HG03196 (cell line): ENCODE measurements around the gene NDUFS7.
A peak's percentile ranks its signal among the peaks of the same experiment; 100 is the strongest.

Experiments used
- ATAC-seq: cut with Tn5 transposase; IDR thresholded peaks from one replicate; pipeline ENCODE4 v1.9.1; 2021; ENCODE audit not compliant: unreplicated experiment

The NDUFS7 gene

DNA sequence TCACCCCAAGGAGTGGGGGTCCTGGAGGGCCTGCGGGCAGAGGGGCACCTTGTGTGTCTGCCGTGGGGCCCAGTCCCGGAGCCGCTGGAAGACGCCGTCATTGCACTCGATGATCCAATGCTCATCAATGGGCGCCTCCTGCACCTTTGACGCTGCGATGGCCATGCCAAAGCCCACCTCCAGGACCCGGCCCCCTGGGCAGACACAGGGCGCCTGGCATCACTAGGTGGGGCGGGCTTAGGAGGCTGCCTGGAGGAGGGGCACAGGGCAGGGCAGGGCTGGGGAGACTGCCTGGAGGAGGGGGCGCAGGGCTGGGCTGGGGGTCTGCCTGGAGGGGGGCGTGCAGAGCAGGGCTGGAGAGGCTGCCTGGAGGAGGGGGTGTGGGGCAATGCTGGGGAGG is 16.0 kb downstream of the NDUFS7 start:
- ATAC-seq, result no peak

DNA sequence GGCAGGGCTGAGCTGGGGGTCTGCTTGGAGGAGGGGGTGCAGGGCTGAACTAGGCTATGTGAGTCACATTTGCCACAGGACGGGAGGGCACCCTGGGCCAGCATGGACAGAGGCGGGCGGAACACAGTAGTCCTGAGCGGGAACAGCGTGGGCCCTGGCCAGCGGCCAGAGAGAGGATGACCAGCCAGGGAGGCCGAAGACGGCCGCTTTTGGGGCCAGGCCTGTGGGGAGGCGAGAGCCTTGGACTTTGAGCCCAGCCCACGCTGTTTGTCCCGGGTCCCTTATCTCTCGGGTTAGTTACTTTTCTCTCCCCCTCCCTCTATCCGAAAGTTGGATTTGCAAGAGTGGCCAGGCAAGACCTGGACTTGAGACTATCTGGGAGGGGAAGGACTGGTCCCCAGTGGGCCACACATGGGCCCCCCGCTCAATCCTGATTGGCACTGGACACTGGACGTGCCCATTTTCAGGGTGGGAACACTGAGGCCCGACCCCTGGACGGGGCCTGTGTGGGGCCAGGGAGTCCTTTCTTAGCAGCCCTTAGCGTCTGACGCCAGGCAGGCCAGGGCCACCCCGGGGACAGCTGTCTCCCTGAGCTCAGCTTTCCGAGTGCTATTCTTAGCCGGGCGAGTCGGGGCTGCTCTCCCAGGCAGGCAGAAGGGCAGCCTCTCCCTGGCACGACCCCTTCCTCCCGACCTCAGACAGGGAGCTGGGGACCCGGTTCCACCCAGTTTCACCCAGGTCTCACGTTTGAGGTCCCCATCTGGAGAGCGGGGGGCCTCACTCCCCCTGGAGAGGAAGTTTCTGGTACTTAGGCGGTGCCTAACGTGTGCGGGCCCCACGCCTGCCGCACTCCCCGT is 16.8 kb downstream of the NDUFS7 start:
- ATAC-seq, result no peak

DNA sequence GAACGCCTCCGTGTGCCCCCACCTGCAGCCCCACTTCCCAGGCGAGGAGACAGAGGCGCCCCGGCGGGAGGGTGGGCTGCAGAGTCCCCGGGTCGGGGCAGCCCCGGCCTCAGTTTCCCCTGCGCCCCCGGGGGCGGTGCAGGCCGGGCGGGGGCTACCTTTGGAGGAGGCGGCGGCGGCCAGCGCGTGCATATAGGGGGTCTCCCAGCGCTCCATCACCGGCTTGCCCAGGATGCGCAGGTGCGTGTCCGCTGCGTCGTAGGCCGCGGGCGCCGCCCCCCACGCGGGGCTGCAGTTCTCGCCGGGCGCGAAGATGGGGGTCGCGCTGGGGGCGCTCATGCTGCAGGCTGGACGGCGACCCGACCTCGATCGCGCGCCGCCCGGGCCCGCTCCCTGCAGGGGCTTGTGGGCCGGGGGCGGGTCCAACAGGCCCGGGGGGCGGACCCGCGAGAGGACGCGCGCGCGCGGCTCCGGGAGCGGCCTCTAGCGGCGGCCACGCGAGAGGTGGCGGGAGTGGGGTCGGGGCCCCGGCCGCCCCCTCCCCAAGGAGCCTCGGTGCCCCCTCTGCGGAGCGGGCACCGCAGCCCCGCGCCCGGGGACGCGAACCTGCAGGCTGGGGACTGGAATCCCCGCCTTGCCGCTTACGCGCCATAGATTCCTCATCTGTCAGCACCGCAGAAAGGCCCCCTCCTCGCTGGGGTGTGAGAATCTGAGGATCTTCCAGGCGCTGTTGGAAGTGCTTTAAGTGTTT is 17.6 kb downstream of the NDUFS7 start, which contains the start of gene GAMT:
TSS of gene GAMT (minus strand) at position 405 of the 751 bp plus-strand sequence. CDS start at position 339, 66 bp downstream.
- no peak for ATAC-seq

DNA sequence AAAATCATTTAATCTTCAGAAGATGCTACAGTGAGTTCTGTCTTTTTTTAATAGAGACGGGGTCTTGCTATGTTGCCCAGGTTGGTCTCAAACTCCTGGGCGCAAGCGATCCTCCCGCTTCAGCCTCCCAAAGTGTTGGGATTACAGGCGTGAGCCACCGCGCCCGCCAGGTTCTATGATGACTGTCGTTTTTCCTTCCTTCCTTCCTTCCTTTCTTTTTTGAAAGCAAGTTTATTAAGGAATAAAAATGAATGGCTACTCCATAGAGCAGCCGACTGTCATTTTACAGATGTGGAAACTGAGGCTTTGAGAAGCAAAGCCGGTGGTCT is 18.1 kb downstream of the NDUFS7 start:
- ATAC-seq, result no peak

DNA sequence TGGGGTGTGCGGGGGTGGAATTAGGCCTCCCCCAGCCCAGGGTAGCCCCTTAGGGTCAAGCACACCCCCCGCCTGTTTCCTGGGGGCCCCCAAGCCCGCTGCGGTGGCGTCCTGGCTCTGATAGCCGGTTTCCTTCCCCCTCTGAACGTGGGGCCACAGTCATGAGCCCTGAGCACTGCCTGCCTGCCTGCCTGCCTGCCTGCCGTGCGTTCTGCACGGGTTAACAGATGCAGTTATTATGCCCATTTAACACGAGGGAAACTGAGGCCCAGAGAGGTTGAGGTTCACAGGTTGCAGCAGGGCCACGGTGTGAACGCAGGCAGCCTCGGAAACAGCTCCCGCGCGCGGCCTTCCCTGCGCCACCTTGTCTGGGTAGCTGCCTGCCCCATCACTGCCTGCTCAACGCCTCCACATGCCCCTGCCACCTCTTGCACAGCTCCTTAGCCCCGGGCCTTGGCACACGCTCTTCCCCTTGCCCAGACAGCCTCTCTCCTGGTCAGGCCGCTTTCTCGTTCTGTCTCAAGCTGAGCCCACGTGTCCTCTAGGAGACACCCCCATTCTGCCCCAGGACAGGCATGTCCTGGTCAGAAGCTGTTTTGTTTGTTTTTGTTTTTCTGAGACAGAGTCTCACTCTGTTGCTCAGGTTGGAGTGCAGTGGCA is 18.8 kb downstream of the NDUFS7 start:
- ATAC-seq, result no peak

DNA sequence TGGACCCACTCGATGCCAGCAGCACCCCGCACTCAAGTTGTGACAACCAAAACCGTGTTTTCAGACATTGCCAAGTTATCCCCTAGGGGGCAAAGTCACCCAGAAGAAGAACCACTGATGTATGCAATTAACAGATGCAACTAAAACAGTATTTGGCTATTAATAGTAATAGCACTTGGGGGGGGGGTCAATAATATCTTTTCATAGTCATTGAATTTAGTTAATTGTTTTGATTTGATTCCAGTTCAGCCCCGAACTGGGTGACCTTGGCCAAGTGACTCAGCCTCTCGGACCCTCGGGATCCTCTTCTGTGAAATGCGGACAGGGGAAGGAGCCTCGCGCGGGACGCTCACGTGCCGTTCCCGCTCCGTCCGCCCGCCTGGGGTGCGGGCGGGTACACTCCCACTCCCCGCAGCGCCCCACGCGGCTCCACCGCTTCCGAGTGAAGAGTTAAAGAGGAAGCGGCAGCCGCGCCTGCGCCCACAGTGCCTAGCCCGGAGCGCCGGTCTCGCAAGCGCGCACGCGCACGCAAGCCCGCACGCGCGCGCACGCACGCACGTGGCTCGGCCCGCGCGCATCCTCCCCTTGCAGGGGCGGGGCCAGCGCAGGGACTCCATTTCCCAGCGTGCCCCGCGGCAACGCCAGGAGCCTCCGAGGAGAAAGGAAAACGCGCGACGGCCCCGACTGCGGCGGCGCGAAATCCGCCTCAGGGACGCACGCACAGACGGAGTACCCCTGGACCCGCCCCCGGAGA is 23.2 kb downstream of the NDUFS7 start:
- peak; percentile 68 for ATAC-seq

DNA sequence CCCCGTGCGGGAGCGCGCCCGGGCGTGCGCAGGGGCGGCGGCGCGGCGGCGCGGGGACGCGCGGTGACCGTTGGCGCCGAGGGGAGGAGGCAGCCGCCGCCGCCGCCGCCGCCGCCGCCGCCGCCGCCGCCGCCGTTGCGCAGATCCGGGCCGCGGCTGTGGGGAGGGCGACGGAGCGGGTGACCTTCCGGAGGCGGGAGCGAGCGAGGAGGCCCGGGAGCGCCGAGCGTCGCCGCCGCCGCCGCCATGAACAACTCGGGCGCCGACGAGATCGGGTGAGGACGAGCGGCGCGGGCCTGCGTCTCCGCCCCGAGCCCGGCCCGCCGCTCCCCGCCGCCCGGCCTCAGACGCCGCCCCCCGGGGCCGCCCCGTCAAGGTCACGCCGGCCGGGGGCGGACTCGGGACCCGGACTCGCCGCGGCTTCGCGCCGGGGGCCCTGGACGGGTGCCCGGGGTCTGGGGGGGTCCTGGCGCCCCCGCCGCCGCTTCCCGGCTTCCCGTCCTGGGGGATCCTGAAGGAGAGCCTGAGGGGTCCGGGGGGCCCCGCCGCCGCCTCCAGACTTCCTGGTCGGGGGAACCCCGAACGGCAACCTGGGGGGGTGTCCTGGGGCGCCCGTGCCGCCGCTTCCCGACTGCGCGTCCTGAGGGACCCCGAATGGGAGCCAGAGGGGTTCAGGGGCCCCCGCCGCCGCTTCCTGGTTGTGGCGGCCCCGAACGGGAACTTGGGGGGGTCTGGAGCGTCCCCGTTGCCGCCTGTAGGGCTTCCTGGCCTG is 24.0 kb downstream of the NDUFS7 start, which contains the start of gene DAZAP1:
TSS of gene DAZAP1 (plus strand) at position 59 of the 772 bp plus-strand sequence. CDS start at position 247, 188 bp downstream.
- ATAC-seq, result peak; percentile 17

DNA sequence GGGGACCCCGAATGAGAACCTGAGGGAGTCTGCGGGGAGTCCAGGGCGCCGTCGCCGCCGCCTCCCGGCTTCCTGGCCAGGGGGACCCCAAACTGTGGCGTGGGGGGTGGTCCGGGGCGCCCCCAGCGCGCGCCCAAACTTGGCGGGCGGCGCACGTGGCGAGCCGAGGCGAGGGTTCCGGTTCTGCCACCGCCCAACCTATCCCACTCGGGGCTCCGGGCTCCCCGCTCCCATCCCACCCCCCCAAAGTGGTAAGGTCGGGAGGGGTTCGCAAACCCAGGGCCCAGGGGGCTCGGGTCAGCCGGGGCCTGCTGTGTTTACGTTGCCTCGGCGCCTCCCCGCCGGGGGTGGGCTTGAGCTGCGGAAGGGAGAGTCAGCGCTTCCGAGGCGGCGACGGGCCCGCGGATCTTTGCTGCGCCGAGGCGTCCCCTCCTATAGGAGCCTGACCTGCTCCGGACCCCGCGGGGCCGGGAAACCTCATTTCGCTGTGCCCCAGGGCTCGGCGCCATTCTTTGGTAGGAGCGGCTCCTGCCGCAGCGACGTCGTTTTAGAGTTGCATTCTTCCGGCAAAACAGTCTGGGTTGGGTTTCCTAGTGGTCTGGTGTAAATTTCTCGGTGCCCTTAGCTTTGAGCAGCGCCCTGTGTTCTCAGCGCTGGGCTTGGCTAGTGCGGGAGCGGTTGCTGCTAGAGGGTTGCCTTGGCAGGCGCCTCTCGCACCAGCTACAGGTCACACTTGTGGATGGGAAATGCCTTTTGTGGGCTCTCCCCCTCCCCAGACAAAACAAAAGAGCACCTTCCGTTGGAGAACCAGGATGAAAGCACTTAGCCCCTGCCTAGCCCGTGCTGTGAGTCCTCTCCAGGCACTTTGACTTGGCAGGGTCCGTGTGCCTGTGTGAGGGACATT is 24.8 kb downstream of the NDUFS7 start:
- ATAC-seq, result no peak

DNA sequence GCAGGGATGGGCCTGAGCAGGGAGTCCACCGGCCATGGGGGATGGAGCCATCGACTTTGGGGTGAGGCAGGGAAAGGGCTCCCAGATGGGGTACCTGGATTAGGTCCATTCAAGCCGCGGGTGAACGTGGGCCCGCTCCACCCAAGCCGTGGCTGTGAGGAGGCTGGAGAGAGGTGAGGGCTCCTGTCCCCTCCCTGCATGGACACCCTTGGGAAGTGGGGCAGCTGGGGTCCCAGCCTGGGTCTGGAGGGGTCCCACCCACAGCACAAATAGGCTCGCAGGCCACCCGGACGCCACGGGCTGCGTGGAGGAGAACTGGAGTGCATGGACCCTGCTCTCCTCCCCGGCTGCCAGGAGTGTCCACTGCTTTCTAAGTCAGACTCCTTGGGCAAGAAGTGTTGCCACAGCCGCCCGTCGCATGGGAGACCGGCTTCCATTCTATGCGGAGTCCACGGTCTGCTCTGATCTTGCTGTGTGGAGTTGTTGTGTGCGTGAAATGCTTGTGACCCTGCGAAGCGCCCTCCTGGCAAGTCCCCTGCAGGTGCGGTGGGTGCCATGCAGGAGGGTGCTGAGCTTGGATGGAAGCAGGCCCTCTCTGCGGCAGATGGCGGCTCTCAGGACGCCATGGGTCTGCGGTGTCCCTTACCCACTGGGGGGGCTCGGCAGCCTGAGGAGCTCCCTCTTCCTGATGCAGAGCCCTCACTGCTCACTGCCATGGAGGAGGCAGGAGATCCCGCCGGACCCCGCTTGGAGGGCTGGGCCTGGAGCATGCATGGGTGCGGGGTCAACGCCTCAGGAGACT is 25.7 kb downstream of the NDUFS7 start:
- ATAC-seq, result no peak

DNA sequence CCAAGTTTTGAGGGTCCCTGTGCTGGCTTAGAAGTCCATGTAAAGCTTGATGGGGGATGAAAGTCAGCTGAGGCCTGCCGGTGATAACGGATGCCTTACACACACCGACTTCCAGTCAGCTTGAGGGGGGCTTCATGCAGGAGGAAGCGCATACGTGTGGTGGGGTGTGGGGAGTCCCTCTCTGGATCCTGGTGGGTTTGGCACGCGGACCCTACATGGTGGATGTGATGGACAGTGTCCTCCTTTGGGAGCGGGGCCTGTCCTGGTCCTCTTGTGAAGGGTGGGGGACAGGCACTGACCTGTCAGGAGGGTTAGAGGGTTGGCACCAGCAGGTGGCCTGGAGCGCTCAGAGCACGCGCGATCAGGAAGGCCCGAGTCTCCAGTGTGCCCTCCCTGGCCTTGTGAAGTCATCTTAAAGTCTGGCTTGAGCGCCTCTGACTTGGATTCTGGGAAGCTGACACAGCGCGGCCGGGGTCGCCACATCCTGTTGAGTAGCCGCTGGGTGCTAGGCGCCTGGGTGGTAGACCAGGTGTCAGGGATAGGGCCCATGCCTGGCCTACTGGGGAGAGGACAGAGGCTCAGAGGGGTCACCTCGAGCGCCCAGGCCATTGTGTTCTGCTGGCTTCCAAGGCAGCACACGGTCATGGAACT is 26.6 kb downstream of the NDUFS7 start:
- ATAC-seq, result no peak

DNA sequence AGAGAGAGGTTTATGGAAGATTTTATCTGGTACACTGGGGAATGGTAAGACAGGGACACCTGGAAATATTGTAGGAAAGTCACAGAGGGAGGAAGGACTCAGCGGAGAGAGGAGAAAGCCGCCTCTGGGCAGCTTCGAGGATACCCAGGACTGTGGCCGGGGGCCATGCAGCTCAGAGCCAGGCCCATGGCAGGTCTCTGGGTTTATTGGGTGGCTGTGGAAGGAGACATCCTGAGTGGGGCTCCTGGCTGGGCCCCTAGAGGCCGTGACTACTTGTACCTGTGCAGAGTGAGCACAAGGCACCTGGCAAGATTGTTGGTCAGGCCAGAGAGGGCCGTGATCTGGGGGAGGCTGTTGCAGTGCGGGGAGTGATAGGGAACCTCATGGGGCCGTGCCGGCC is 27.1 kb downstream of the NDUFS7 start:
- ATAC-seq, result no peak

DNA sequence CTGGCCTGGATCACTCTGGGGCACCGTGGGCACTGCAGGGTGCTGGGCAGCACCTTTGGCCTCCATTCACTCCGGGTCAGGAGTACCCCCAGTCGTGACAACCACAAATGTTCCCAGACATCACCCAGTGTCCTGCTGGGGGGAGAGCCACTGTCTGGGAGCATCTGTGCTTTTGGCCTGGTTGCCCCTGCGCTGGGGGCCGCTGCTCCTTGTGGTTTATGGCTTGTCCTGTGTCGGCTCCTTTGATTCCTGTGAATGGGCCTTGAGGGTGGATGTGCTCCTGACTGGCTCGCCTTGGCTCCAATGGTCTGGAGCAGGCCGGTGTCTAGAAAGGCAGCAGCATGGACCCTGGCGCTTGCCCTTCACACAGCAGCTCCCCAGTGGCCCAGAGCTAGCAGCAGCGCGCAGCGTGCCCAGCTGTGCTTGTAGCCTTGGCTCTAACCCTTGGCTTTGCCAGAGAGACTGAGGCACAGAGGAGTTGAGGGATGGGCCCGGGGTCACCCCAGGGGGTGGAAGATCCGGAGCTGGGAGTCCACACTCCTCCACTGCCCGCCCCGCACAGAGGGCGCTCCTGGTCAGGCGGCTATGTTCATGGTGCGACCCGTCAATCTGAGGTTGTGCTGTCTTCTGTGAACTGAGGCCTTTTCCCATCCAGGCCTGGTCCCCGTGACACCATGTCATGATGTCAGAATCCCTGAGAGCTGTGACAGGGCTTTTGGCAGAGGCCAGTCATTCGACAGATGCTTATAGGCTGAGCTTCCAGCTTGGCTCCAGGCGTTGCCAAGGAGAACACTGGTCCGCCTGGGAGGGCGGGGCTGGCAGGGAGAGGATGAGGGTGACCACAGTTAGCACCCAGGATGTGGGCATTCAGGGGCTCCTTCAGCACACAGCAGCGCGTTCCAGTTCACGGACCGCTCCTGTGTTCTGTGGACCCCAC is 27.8 kb downstream of the NDUFS7 start:
- ATAC-seq, result no peak

DNA sequence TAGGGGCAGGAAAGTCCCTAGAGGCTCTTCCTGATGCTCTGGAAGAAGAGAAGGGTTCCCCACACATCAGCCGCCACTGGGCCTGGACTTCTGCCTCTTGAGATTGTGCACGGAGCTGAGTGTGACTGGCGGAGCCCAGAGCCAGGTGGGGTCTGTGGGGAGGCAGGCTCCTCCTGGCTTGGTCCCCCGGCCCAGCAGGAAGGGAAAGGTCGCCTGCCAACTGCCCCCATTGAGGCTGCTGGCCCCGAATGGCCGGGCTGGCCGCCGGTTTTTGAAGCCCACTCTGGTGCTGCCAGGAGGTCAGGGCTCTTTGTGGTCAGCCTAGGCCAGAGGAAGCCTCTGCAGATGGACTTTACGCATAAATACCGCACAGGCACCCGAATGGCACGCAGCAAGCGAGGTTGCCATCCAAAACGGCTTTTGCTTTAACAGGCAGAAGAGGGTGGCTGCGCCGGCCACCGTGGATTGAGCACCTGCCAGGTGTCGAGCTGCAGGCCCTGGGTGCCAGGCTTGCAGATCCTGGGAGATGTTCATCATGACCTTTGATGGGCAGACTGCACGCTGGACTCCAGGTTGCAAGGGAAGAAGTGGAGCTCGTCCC is 28.7 kb downstream of the NDUFS7 start:
- no peak for ATAC-seq

DNA sequence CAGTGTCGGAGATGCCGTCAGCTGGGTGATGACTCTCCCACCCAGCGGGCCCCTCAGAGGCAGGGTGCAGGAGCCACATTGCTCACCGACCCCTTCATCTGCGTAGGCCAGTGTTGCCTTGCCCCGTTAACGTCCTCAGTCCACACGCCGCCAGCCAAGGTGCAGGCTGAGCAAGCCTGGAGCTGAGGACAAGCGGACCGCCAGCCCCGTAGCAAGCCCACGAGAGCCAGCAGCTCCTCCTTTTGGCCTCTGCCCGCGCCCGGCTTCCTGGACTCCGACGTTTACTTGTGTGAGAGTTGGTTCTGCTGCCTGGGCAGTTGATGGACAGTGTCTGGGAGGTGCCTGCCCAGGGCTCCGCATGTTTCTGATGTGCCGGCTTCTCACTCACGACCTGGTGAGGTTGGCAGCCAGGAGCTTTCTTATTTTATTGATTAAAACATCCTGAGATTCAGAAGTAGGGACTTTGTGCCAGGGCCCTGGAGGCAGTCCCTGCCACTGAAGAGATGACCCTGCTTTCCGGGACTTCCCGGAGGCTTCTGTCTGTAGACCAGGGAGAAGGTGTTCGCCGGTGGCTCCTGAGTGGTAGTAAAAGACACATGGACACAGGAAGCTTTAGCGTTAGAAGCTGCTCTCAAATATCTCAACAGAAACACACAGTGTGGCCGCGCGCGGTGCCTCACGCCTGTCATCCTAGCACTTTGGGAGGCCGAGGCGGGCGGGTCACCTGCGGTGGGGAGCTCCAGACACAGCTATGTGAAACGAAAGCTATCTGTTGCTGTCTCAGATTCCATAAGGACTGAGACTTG is 29.5 kb downstream of the NDUFS7 start:
- no peak for ATAC-seq

DNA sequence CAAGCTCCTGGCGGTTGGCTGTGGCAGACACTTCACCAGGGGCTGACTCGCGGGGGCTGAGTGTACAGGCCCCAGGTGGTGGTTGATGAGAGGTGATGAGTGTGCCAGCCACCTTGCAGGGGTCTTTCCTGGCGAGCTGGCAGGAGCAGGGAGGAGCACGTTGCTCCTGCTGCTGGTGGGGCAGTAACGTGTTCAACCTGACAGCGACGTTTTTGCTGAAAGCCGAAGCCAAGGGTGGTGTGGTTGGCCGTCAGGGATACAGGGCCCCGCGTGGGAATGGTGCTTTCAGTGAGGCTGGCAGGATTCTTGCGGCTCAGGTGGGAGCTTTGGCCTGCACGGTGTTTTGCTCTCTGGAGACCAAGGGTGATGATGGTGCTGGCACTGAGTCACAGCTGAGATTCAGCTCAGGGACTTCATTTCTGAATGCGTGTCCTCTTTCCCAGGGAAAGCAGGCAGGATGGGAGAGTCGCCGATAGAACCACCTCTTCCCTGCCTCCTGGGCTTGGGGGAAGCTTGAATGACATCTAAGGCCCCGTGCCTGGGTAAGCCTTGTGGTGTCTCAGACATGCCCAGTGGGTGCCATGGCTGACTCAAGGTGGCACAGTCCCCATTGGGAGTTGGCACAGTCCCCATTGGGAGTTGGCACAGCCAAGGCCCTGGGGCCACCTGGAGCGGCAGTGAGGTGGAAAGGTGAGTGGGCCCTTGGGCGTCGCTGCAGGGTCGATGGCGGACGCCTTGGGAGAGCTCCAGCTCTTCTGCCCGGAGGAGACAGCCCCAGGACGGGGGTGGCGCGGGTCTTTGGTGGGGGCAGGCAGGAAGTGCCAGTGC is 32.5 kb downstream of the NDUFS7 start:
- ATAC-seq, result no peak
